GM19463 (cell line): ENCODE results near the gene PISD.
"Not testable (repeated sequence)": the region's sequence is repeated elsewhere in the genome, so short reads cannot be mapped to it uniquely, and the experiment has no call there.

ENCODE experiments used
- ATAC-seq: cut with Tn5 transposase; IDR thresholded peaks from one replicate; pipeline ENCODE4 v1.9.1; 2021; ENCODE audit warnings: mild to moderate bottlenecking, moderate library complexity; ENCODE audit not compliant: unreplicated experiment

The PISD gene

DNA sequence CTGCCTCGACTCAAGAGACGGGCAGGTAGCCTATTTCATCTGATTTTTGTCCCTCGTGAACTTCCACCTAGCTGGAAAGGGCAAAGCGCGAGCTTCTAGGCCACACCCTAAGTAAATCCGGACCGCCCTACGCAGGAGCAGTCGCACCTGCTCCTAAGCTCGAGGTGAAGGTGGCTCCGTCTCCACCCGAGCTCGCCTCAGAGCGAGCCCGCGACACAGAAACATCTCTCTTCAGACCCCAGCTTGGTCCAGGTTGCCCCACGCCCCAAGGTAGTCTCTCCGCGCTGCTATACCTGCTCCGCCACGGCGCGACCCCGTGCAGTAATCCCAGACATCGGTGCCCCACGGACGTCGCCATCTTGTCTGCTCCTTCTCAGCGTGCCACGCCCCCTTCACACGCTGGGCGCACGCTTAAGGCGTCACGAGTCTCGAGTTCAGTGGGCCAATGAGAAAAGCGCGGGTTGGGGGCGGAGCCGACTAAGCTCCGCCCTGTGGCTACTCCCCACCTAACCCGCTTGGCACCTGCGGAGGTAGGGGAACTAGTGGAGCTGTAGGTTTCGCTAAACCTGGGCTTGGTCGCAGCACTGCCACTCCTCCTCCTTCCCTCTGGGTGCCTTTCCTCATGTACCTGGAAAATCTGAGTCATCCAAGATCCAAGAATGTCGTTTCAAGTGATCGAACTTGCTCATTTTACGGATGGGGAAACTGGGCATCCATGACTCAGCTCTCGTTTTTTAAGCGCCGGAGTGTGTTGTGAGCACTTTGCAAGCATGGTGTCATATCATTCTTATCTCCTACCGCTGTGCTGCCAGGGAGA is at the start of gene PISD:
Gene PISD (minus strand): TSS at position 365 of the 817 bp plus-strand sequence. CDS start 7 bp downstream, at position 358.
- ATAC-seq = peak; percentile 81

DNA sequence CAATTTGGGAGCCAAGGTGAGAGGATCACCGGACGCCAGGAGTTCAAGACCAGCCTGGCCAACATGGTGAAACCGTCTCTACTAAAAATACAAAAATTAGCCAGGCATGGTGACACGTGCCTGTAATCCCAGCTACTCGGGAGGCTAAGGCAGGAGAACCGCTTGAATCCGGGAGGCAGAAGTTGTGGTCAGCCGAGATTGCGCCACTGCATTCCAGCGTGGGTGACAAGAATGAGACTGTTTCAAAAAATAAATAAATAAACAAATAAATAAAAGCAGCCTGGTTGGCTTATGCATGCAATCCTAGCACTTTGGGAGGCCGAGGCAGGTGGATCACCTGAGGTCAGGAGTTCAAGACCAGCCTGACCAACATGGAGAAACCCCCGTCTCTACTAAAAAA is 49.2 kb upstream of the PISD start:
- not testable (repeated sequence) for ATAC-seq

DNA sequence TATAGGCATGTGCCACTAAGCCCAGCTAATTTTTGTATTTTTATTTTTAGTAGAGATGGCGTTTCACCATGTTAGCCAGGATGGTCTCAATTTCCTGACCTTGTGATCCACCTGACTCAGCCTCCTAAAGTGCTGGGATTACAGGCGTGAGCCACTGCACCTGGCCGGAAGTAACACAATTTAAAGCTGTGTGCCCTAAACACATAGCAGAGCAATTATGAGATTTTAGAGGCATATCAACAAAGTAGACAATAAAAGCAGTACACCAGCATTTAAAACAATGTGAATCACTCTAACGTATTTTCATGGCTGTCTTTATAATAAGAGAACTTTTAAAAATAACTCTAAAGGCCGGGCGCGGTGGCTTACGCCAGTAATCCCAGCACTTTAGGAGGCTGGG is 45.5 kb upstream of the PISD start:
- no peak for ATAC-seq

DNA sequence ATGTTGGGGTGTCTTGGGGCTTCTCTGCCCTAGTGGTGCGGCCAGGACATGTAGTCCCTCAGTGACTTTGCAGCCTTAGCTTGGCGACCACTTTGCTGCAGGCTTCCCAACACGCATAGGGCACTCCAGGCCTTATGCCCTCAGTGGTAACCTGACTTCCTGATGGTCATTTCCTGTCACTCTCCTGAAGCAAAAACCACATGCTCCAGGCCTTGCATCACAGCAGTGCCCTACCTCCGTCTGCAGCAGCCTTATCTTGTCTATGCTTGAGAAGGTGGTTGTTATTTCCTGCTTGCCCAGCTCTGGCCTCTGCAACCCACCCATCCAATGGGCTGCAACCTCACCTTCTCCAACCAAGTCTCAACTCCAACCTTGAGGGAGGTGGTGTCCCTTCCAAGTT is 33.4 kb upstream of the PISD start:
- no peak for ATAC-seq

DNA sequence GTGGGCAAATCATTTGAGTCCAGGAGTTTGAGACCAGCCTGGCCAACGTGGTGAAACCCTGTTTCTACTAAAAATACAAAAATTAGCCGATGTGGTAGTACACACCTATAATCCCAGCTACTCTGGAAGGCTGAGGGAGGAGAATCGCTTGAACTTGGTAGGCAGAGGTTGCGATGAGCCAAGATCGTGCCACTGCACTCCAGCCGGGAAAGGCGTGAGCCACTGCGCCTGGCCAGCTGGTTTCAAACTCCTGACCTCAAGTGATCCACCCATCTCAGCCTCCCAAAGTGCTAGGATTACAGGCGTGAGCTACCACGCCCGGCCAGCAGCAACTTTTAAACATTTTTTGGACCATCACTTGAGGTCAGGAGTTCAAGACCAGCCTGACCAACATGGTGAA is 32.0 kb upstream of the PISD start:
- ATAC-seq = not testable (repeated sequence)

DNA sequence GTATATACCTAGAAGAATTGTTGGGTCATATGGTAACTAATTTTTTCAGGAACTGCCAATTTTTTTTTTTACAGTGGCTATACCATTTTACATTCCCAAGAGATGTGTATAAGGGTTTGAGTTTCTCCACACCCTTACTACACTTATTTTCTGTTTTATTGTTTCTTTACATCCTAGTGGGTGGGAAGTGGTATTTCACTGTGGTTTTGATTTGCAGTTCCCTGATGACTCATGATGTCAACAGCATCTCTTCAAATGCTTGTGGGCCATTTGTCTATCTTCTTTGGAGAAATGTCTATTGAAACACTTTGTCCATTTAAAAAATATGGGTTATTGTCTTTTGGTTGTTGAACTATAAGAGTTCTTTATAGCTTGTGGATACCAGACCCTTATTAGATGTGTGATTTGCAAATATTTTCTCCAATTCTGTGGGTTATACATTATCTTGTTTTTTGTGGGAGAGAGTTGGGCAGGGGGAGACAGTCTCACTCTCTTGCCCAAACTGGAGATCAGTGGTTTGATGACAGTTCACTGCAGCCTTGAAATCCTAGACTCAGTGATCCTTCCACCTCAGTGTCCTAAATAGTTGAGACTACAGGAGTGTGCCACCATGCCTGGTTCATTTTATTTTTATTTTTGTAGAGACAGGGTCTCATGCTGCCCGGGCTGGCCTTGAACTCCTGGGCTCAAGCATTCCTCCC is 30.3 kb upstream of the PISD start:
- ATAC-seq = no peak

DNA sequence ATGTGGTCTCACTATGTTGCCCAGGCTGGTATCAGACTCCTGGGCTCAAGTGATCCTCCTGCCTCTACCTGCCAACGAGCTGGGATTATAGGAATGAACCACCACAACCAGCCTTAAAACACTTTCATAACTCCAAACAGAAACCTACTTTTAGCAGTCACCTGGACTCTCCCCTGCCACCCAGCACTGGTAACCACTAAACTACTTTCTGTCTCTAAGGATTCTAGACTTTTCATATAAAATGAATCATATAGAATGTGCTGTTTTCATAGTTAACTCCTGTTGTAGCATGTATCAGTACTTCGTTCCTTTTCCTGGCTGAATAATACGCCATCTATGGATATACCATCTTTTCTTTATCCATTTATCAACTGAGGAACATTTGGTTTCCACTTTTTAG is 29.4 kb upstream of the PISD start:
- ATAC-seq = no peak

DNA sequence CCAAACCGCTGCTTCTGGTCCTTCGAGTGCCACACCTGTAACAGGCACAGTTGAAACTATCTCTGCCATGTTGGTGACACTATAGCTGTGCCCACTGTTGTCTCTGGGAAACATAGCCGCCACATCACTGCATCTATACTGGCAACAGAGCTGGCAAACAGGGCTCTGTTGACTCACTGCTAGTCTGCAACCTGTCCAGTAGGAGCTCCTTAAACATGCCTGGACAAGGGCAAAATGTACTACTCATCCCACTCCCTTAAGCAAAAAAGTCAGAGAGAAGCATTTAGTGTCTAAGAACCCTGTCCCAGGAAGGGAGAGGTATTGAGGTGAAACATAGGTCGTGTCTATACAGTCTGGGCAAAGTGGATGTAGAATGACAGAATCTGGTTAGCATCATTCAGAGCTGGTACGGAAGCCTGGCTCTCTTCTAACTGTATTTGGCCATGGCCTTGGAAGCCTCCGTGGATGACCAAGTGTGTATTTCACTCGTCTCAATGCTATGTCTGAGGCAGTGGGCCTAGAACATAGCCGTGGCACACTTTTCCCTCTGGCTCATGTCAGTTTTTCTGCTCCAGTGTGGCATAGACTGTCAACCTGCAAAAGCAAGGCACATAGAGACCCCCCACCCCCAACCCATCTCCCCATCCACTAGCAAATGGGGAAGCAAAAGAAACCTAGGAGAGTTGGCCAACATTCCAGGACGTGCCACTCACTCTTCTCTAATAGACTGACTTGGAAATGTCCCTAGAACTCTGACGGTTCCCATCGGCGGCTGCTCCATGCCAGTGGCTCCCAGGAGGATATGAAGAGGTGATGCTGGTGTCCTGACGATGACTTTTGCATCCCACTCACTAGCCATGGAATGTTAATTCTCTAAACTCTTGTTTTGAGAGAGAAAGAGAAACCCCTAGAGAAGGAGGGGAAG is 21.4 kb upstream of the PISD start:
- ATAC-seq = no peak

DNA sequence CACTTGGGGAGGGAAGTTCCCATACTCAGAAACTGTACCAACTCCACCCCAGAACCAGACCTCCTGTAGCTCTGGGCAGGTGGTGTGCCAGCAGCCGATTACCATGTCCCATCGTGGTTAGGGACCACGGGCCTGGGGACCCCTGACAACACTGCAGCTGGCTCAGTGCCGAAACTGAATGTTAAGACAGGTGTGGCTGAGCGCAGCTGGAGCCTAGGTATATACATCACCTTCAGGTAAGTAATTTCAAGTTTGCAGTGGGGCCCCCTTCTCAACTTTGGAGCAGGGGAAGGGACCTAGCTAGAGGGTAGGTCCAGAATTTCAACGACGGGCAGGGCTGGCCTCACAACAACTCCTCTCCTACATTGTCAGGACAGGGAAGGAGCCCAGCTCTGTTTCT is 20.7 kb upstream of the PISD start:
- no peak for ATAC-seq

DNA sequence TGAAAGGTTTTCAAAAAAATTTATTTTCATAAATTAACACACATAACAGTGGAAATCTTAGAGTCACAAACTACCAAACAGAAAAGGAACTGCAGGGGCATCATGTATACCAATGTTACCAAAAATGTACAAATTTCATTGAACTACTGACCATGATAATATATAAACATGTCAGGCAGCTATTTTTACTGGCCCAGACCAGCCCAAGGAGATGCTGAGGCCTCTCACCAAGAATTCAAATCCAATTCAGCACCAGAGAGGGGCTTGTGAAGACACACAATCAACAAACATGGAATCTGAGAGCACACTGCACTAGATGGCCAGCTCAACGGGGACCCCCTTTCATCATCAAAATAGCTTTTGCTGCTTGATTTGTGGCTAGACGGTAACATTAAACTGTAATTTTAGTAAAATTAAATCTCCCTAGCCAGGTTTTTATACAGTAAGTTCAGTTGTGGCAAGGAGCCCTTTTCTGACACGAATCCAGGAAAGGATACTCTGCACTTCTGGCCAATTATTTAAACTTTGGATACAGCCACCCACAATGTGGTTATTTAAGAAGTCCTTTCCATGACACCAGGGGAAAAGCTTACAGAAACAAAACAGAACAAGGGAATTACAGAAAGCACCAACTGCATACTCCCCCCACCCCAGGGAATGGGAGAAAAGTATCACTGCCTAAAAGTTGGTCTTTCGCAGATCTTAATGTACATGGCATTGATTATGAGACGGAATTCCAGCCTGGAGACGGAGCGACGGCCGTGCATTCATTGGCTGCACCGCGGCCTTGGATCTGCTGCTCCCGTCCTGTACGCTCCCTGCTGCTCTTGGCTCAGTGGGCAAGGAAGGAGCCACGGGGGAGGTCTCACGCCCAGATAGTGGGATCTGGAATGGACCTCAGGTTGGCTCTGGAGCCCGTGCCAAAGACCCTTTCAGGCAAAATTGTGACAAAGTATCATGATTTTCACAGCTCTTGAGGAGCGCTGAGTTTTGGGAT is 19.6 kb upstream of the PISD start:
- no peak for ATAC-seq

DNA sequence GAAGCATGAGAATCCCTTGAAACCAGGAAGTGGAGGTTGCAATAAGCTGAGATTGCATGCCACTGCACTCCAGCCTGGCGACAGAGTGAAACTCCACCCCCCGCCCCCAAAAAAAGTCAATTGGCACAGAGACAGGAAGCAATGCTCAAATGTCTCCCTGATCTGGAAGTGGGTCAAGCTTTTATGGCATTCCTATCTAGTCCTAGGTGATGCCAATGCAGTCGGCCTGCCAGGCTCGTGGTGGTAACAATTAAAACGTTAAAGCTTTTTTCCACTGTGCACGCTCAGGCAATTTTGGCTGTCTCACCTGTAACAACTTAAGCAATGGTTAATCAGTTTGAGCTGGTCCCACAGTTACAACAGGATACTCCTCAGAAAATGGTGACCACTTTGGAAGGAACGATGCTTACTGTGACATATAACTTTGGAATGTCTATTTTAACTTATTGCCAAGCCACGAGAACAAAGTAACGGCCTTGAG is 18.9 kb upstream of the PISD start:
- ATAC-seq = no peak

DNA sequence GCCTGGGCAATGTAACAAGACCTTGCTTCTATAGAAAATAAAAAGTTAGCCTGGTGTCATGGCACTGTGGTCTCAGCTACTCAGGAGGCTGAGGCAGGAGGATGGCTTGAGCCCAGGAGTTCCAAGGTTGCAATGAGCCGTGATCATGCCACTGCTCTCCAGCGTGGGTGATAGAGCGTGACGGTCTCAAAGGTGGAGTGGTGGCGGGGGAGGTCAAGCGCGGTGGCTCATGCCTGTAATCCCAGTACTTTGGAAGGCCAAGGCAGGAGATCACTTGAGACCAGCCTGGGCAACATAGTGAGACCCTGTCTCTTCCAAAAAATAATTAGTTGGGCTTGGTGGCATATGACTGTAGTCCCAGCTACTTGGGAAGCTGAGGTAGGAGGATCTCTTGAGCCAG is 16.7 kb upstream of the PISD start:
- no peak for ATAC-seq

DNA sequence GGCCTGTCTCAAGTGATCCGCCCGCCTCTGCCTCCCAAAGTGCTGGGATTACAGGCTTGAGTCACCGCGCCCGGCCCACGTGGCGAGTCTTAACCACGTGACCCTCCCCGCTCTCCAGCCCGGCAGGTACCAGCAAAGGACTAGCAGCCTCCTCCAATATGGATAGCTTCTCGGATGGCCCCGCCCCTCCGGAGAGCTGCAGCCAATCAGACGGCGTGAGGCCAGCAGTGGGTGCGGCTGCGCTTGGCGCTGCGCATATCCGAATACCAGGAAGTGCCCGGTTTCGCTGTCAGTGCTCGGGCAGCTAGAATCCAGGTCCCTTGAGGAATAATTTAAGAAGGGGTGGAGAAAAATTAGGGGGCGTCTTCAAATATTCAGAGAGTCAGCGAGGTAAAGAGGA is 14.7 kb upstream of the PISD start:
- ATAC-seq = peak; percentile 99

DNA sequence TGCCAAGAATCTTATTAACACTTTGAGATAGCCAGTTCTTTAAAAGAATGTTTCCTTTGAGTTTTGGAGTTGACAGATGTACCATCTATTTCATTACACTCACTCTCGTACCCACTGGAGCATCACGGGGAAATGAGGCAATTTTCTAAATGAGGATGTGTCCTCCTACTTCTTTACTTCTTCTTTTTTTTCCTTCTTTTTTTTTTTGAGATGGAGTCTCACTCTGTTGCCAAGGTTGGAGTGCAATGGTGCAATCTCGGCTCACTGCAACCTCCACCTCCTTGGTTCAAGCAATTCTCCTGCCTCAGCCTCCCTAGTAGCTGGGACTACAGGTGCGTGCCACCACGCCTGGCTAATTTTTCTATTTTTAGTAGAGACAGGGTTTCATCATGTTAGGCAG is 12.2 kb upstream of the PISD start:
- not testable (repeated sequence) for ATAC-seq

DNA sequence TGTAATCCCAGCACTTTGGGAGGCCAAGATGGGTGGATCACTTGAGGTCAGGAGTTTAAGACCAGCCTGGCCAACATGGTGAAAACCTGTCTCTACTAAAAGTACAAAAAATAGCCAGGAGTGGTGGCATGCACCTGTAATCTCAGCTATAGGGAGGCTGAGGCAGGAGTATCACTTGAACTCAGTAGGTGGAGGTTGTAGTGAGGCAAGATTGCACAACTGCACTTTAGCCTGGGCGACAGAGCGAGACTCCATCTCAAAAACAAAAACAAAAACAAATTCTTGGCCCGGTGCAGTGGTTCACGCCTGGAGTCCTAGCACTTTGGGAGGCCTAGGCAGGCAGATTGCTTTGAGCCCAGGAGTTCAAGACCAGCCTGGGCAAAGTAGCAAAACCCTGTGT is 6.8 kb upstream of the PISD start:
- not testable (repeated sequence) for ATAC-seq

DNA sequence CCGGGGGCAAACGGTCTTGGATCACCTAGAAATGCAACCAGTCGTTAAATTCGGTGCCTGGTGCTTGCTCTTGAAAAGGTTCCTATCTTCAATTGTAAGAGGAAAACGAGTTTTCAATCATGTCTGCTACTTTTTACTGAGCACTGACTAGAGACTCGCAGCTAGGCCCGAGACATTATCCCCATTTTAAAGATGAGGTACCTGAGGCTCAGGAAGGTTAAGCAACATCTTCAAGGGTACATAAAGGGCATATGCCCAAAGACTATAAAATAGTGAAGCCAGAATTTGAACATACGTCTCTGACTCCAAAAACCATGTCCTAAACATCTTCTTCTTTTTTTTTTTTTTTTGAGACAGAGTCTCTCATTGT is 638 bp upstream of the PISD start:
- no peak for ATAC-seq

DNA sequence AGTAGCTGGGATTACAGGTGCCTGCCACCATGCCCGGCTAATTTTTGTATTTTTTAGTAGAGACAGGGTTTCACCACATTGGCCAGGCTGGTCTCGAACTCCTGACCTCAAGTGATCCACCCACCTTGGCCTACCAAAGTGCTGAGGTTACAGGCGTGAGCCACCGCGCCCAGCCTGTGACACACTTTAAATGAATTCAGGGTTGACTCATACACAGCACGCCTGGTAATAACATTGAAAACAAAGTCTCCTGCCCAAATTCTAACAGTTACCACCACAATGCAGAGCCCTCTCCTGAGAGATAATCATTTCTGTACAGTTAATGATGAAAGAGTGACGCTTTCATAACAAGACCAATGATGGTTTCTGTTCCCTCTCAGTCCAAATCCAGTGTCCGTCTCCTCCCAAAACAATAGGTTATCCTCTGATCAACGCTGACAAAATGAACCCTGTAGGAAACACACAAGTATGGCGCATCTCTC is 1.1 kb downstream of the PISD start:
- peak; percentile 38 for ATAC-seq

DNA sequence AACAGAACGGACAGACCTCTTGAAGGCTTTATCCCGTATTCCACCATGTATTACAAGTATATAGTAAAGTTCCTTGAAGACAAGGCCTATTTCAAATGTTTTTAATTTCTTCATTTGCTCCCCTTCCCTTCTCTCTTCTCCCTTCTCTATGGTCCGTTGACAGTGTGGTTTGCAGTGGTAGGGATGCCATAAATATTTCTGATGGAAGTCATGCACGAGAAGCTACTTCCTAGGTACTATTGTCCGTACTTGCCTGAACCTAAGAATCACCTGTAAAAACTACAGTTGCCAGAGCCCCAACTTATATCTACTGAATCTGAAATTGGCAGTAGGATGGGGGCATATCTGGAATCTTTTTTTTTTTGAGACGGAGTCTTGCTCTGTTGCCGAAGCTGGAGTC is 2.8 kb downstream of the PISD start:
- ATAC-seq = no peak

DNA sequence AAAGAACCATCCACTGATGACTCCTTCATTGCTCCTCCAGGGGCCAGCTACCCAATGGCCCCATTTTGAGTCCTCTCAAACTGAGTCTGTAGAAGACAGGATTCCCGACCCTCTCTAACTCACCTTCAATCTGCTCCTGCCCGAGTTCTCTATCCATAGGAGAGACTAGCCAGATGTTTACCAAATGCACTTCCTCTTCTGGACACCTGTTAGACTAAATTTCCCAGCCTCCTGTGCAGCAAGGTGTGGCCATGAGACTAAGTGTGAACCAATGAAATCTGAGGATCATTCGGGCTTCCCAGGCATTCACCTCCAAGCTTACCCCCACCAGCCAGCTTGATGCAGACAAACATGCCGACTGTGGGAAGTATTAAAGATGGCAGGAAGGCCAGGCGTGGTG is 7.6 kb downstream of the PISD start:
- ATAC-seq = no peak

DNA sequence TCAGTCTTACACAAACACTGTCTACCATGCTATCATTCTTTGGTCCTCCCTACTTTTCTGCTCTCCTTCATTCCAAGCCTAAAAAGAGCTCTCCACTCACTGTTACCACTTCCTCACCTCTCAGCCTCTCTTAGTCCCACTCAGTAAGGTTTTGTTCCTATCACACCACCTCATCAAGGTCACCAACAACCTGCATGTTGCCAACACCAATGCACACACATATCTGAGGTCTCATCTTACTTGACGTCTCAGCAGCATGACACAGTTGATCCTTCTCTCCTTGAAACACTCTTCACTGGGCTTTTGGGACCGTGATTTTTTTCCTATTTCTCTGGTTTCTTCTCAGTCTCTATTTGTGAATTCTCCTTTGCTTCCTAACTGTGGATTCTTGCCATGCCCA is 8.1 kb downstream of the PISD start:
- ATAC-seq = no peak
